Astrocyte (in vitro differentiated cells and primary cell): ENCODE data around the gene PIK3CB. TPM values are rescaled to one million over a fixed set of nuclear protein-coding genes. Genes with fewer than 3 reads are reported as not detected.

Experiments used
- DNase-seq: peaks from one replicate; pipeline ENCODE4 v3.0.0-alpha.2; 2010; ENCODE audit warnings: low read depth
- FAIRE-seq: peaks from 2 replicates; lab custom pipeline; 2011; peaks lifted over from hg19 to GRCh38; lab: Jason Lieb, UNC
- H2AFZ ChIP-seq: 2 replicates; pipeline ENCODE4 v1.6.0; 2012; ENCODE audit warnings: low read depth, low read length, inconsistent platforms
- H3K27ac ChIP-seq: 2 replicates; pipeline ENCODE4 v1.5.1; 2011; ENCODE audit warnings: low read depth, low read length, inconsistent platforms
- H3K27me3 ChIP-seq: 2 replicates; pipeline ENCODE4 v1.6.0; 2011; ENCODE audit warnings: low read length, inconsistent platforms; ENCODE audit not compliant: insufficient read depth
- H3K36me3 ChIP-seq: 2 replicates; pipeline ENCODE4 v1.5.1; 2011; ENCODE audit warnings: low read length, inconsistent platforms; ENCODE audit not compliant: insufficient read depth
- H3K4me1 ChIP-seq: 2 replicates; pipeline ENCODE4 v1.5.1; 2011; ENCODE audit warnings: low read length, inconsistent platforms; ENCODE audit not compliant: insufficient read depth
- H3K4me2 ChIP-seq: 2 replicates; pipeline ENCODE4 v1.6.0; 2012; ENCODE audit warnings: low read length, inconsistent platforms
- H3K4me3 ChIP-seq: 2 replicates; pipeline ENCODE4 v1.5.1; 2011; ENCODE audit warnings: low read depth, mild to moderate bottlenecking, low read length, inconsistent platforms; ENCODE audit not compliant: insufficient read depth
- H3K79me2 ChIP-seq: 2 replicates; pipeline ENCODE4 v1.6.0; 2012; ENCODE audit warnings: mild to moderate bottlenecking, low read length, inconsistent platforms; ENCODE audit not compliant: insufficient read depth
- H3K9ac ChIP-seq: 2 replicates; pipeline ENCODE4 v1.6.0; 2012; ENCODE audit warnings: mild to moderate bottlenecking, low read length, inconsistent platforms
- H3K9me3 ChIP-seq: 2 replicates; pipeline ENCODE4 v1.5.1; 2012; ENCODE audit warnings: low read depth, mild to moderate bottlenecking, low read length, inconsistent platforms; ENCODE audit not compliant: insufficient read depth
- H4K20me1 ChIP-seq: 2 replicates; pipeline ENCODE4 v1.6.0; 2012; ENCODE audit warnings: low read length, inconsistent platforms; ENCODE audit not compliant: insufficient read depth
- H3K27ac Mint-ChIP-seq: one replicate; pipeline ENCODE4 v1.8.0; 2021; ENCODE audit warnings: mild to moderate bottlenecking, mixed read lengths; ENCODE audit not compliant: unreplicated experiment
- H3K27me3 Mint-ChIP-seq: one replicate; pipeline ENCODE4 v1.8.0; 2021; ENCODE audit warnings: low read depth, mixed read lengths; ENCODE audit not compliant: unreplicated experiment
- H3K36me3 Mint-ChIP-seq: one replicate; pipeline ENCODE4 v1.8.0; 2021; ENCODE audit warnings: low read depth, mixed read lengths; ENCODE audit not compliant: unreplicated experiment
- H3K4me1 Mint-ChIP-seq: one replicate; pipeline ENCODE4 v1.8.0; 2021; ENCODE audit warnings: low read depth, mixed read lengths; ENCODE audit not compliant: unreplicated experiment
- H3K4me3 Mint-ChIP-seq: one replicate; pipeline ENCODE4 v1.8.0; 2021; ENCODE audit warnings: mild to moderate bottlenecking, moderate library complexity, mixed read lengths; ENCODE audit not compliant: unreplicated experiment
- H3K9me3 Mint-ChIP-seq: one replicate; pipeline ENCODE4 v1.8.0; 2021; ENCODE audit warnings: mild to moderate bottlenecking, mixed read lengths; ENCODE audit not compliant: unreplicated experiment
- EZH2 ChIP-seq: IDR thresholded peaks from 2 replicates; pipeline ENCODE4 v1.6.1; 2012; ENCODE audit warnings: mild to moderate bottlenecking, low read length, inconsistent platforms; ENCODE audit not compliant: insufficient read depth
- total RNA-seq: library from RNA; stranded (reverse); gene quantifications from 2 replicates; pipeline ENCODE4 v1.2.1, GENCODE V29; 2021
- TF ChIP-seq, protein P1 (sequence below): IDR thresholded peaks from 2 replicates; pipeline ENCODE4 v1.5.1; 2011; ENCODE audit warnings: low read depth, mild to moderate bottlenecking, inconsistent platforms, low read length, moderate library complexity; ENCODE audit not compliant: insufficient read depth

The PIK3CB gene
- total RNA-seq, 1 donor from 2014 or later, result 24.8 TPM

DNA sequence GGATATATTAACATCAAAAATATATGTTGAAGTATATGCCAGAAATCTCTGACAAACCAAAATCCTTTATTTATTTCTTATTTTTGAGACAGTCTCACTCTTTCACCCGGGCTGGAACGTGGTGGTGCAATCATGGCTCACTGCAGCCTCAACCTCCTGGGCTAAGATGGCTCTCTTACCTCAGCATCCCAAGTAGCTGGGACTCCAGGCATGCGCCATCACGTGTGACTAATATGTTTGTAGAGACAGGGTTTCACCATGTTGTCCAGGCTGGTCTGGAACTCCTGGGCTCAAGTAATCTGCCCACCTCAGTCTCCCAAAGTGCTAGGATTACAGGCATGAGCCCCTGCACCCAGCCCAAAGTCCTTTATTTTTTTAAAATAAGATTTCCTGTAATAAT is 214.3 kb downstream of the PIK3CB start:
- DNase-seq (no peak), FAIRE-seq (no peak)
- H3K27me3 ChIP-seq, result no peaks in the 10 kb centered on the region
- no peak overlapping the region for H3K27ac ChIP-seq
- H3K9me3 ChIP-seq, result no peaks in the 10 kb centered on the region
- no peak overlapping the region for H3K4me3 ChIP-seq
- H3K4me3 Mint-ChIP-seq, result no peak overlapping the region
- H4K20me1 ChIP-seq, result peaks cover 5% of the 10 kb centered on the region
- H3K4me1 Mint-ChIP-seq, result peaks cover 2% of the 10 kb centered on the region
- H3K9ac ChIP-seq, result no peak overlapping the region
- H3K4me1 ChIP-seq, result no peaks in the 10 kb centered on the region
- H3K27me3 Mint-ChIP-seq, result no peaks in the 10 kb centered on the region
- no peaks in the 10 kb centered on the region for H3K36me3 ChIP-seq
- H3K9me3 Mint-ChIP-seq, result no peaks in the 10 kb centered on the region
- H2AFZ ChIP-seq, result no peak overlapping the region
- H3K79me2 ChIP-seq, result no peaks in the 10 kb centered on the region
- H3K4me2 ChIP-seq, result no peak overlapping the region
- H3K27ac Mint-ChIP-seq, result no peak overlapping the region
- TF ChIP-seq, protein P1, sequence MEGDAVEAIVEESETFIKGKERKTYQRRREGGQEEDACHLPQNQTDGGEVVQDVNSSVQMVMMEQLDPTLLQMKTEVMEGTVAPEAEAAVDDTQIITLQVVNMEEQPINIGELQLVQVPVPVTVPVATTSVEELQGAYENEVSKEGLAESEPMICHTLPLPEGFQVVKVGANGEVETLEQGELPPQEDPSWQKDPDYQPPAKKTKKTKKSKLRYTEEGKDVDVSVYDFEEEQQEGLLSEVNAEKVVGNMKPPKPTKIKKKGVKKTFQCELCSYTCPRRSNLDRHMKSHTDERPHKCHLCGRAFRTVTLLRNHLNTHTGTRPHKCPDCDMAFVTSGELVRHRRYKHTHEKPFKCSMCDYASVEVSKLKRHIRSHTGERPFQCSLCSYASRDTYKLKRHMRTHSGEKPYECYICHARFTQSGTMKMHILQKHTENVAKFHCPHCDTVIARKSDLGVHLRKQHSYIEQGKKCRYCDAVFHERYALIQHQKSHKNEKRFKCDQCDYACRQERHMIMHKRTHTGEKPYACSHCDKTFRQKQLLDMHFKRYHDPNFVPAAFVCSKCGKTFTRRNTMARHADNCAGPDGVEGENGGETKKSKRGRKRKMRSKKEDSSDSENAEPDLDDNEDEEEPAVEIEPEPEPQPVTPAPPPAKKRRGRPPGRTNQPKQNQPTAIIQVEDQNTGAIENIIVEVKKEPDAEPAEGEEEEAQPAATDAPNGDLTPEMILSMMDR, result no peak
- TF ChIP-seq EZH2, result no peak
- peaks cover 3% of the 10 kb centered on the region for H3K36me3 Mint-ChIP-seq

DNA sequence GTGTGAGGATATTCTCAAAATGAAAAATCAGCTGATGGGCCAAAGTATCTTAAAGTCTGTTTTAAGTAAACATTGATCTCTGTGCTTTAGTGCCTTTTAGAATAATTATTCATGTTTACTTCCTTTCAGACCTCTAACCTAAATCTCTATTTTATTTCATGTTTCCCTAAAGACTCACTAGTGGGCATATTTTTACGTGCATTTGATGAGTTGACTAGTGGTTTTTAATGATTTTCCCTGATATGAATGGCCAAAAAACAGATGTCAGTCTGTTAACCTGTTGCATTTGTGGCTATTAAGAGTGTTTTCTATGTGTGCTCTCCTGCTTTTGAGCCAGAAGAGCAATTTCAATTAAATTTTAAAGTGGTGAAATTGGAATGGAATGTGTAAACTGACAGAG is 219.3 kb downstream of the PIK3CB start:
- Mint-ChIP-seq H3K27me3 (no peaks in the 10 kb centered on the region), H3K36me3 (peaks cover 2% of the 10 kb centered on the region), H3K4me3 (no peak overlapping the region), H3K9me3 (peaks cover 2% of the 10 kb centered on the region), H3K4me1 (peaks cover 2% of the 10 kb centered on the region), H3K27ac (no peak overlapping the region)
- no peak overlapping the region for H3K9ac ChIP-seq
- H3K27me3 ChIP-seq, result no peaks in the 10 kb centered on the region
- H3K36me3 ChIP-seq, result no peaks in the 10 kb centered on the region
- H4K20me1 ChIP-seq, result peaks cover 5% of the 10 kb centered on the region
- H3K9me3 ChIP-seq, result no peaks in the 10 kb centered on the region
- H3K27ac ChIP-seq, result no peak overlapping the region
- no peak for DNase-seq
- no peaks in the 10 kb centered on the region for H3K4me1 ChIP-seq
- no peak for FAIRE-seq
- H3K79me2 ChIP-seq, result peaks cover 5% of the 10 kb centered on the region
- TF ChIP-seq, protein P1, result no peak
- no peak for TF ChIP-seq EZH2
- H2AFZ ChIP-seq, result no peak overlapping the region
- no peak overlapping the region for H3K4me3 ChIP-seq
- H3K4me2 ChIP-seq, result no peak overlapping the region

DNA sequence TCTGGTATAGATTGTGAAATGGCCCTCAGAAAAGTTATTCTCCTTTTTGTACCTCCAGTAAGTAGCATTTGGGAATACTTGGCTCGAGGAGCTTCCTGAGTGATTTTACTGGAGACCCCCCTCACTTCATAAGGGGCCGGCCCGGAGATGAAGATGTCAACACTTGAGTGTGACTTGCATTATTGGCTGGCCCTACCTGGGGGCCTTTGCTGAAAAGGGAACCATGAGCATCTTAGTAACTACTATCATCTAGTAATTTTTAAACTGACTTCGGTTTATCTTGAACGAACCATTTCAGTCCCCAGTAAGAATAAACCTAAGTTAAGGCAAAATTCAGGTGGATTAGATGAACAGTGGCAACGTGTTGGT is 224.8 kb downstream of the PIK3CB start:
- H3K27me3 Mint-ChIP-seq, result no peaks in the 10 kb centered on the region
- peak overlapping the region; percentile 87 for H3K4me3 Mint-ChIP-seq
- TF ChIP-seq EZH2, result no peak
- TF ChIP-seq, protein P1, result no peak
- H3K27ac Mint-ChIP-seq, result peak overlapping the region; percentile 42
- Histone ChIP-seq H3K79me2 (peaks cover 7% of the 10 kb centered on the region), H4K20me1 (no peaks in the 10 kb centered on the region), H3K4me1 (peaks cover 6% of the 10 kb centered on the region), H3K9me3 (no peaks in the 10 kb centered on the region), H2AFZ (no peak overlapping the region), H3K4me2 (peak overlapping the region; percentile 99), H3K27me3 (no peaks in the 10 kb centered on the region), H3K4me3 (peak overlapping the region; percentile 83), H3K9ac (peak overlapping the region; percentile 92), H3K36me3 (no peaks in the 10 kb centered on the region), H3K27ac (no peak overlapping the region)
- H3K9me3 Mint-ChIP-seq, result peaks cover 2% of the 10 kb centered on the region
- H3K4me1 Mint-ChIP-seq, result peaks cover 5% of the 10 kb centered on the region
- no peak for DNase-seq
- H3K36me3 Mint-ChIP-seq, result peaks cover 2% of the 10 kb centered on the region
- FAIRE-seq, result no peak
